ENCODE results near the gene SERPINB5.
A peak's percentile ranks its signal among the peaks of the same experiment; 100 is the strongest.

SERPINB5 gene

GRCh38 chr18:63470751-63471150, 6.0 kb upstream of the SERPINB5 start:
- no peak for DNase-seq

DNA sequence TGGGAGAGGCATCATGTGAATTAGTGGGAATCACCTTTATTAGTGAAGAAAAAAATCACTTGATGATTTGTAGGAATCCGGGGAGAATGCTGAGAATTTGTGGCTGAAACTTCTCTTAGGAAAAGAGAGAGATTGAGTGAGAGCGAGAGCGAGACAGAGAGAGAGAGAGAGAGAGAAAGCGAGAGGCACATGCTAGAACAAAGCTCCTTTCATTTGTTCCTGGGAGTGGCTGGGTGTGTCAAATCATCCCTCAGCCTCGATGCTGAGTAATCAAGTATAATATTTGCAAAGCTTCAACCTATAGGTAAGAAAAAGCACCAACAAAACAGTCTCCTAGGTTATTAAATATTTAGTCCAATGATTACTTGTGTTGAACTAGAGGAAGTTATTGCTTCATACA, 4.4 kb upstream of the SERPINB5 start:
- DNase-seq: no peak

DNA sequence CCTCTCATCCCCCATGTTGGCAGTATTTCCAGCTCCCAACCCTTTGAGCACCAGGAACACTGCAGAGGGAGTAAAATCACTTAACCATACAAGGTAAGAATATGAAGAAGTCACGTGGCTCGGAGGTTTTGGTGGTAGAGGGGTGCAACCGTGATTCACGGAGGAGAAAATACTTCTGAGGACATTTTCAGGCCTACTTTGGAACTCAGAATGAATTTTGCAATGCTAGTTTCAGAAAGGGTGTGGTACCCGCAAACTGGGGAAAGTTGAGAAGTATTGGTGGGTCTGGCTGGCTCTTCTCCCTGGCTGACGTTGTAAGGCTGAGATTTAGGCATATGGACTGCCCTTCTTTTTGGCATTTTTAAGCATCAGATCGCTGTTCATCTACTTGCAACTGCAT, 442 bp downstream of the SERPINB5 start:
- peak; percentile 87 for DNase-seq

DNA sequence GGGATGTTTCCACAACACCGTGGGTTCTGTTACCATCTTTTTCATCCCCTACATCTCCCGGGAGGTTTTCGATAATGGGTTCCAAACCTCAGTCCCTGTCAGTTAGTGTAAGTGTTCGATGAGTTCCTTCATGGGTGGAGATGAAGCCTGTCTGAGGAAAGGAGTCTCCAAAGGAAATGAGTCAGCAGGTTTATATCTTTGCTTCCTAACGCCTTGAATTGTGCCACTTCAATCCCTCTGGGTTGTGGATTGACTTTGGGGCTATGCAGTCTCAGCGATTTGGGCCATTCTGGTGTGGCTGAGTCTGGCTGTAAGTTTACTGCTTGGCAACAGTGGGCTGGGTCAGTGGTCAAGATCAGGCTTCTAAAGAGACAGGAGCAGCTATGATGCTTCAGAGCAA, 1.2 kb downstream of the SERPINB5 start:
- DNase-seq: peak; percentile 42

- DNase-seq: no peak
Observed at GRCh38 chr18:63479826-63480225, 3.1 kb downstream of the SERPINB5 start.

DNA sequence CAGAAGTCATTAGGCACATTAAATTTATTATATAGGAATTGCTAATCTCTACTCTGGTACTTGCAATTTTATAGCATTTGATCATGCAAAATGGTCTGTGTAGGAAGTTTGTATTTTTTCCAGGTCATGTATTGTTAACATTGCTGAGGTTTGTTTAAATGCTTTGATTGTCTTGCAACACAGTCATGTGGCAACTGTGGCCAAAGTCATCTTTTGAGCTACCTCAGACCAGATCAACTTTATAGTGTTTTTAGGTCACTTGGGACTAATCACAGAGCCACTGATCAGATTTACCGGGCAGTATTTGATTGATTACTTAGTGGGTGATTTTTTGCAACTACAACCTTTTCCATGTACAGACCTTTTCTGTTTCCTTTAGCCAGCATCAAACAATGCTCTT, 3.7 kb downstream of the SERPINB5 start:
- no peak for DNase-seq

DNA sequence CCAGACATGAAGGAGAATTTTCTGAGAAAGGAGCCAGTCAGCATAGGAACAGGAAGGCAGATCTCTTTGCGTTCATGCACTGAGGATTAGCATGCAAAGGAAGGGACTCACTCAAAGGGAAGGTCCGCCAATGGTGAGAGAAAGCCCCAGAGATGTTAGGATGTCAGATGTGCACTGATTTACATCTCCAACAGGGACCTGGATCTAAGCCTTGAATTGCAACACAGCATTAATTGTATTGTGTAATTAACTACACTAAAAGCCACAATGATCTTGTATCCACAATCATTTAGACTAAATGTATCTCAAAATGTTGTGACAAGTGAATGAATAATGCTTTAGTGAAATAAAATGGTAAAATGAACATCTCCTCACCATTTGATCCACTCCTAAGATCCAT, 4.2 kb downstream of the SERPINB5 start:
- DNase-seq: no peak

DNA sequence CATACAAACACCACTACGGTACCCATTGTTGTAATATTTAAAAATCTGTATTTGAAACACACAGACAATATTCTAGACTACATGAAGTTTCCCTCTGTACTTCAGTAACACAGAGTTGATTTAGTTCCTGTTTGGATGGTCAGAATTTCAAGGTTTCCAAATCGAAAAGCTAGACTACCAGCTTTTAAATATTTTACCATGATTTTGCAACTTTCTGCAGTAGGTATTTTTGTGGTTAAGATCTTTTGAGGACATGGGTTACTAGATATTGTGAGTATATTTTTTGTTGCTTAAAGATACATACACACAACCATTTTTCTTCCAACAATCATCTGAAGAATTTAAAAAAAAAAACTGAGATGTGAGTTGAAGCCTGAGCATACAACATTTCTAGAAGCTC, 10.9 kb downstream of the SERPINB5 start:
- DNase-seq: no peak

DNA sequence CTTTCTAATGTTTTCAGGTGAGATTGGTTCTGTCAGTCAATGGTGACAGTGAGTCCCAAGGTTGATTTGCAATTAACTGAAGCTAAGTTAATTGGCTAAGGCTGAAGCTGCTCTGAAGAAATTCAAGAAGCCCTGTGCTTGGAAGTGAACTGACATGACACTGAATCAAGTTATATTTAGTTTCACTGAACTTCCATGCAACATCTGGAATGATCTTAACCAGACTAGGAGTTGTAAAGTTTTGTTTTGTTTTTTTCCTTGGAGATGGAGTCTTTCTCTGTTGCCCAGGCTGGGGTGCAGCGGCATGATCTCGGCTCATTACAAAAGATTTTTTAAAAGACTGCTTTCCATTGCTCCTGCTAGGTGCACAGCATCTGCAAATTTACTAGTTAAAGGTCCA, 11.4 kb downstream of the SERPINB5 start:
- DNase-seq: no peak

DNA sequence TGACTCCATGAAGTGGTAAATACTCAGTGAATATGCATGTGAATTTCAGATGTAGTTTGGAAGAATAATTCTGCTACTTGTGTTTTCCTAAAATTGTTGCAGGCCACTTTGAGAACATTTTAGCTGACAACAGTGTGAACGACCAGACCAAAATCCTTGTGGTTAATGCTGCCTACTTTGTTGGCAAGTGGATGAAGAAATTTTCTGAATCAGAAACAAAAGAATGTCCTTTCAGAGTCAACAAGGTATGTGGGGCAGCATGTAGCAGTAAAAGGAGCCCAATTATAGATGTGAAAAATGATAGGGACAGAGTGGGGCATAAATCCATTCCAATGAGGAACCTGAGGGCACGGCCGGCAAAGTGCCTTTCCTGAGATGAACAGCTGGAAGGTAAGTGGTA, 16.1 kb downstream of the SERPINB5 start:
- no peak for DNase-seq

DNA sequence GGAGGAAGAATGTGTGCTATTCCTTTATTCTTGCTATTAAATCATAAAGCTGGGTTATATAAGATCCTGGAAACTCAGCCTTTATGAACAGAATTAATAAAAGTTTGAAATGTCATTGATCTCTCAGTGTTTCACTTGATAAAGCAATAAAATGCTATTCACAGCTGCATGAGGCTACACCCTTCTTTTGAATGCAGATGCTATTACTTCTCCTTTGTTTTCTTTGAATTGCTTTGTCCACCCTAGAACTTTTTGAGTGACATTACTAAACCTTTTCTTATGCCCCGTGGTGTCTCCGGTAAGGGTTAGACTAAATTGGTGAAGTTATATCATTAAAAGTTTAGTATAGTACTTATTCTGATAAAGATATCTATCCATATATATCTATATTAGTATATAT, 18.9 kb downstream of the SERPINB5 start:
- DNase-seq: no peak

DNA sequence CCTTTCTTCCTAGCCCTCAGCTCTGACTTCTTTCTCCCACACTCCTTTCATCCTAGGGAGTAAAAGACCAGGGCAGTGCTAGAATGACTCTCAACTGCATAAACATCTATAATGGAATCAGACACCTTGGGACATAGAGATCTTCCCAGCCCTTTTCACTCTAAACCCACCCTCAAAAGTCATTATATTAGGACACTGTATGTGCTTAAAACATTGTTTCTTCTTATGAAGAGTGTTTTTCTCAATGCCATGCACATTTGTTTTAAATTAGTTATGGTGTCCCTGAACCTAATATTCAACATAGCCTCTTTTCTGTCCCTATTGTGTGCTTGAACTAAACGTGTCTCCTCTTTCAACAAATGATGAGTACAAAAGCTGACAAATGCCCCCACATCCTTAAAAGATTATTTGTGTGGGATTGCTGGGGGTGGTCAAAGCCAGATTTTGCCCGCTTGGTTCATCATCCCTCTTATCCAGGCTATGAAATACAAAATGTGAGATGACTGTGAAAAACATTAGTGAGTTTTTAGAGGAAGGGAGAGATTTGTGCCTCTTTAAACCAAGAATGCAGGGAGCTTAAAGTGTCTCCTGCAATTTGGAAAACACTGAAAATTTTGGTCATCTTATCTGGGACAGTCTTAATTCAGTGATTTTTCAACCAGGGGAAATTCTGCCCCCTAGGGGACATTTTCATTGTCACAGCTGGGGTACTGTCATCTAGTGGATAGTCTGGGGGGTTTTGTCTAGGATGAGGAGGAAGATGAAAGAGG, 29.0 kb downstream of the SERPINB5 start:
- peak; percentile 29 for DNase-seq

GRCh38 chr18:63506336-63506646, 29.5 kb downstream of the SERPINB5 start:
- no peak for DNase-seq

GRCh38 chr18:63508596-63508995, 31.8 kb downstream of the SERPINB5 start:
- no peak for DNase-seq

DNA sequence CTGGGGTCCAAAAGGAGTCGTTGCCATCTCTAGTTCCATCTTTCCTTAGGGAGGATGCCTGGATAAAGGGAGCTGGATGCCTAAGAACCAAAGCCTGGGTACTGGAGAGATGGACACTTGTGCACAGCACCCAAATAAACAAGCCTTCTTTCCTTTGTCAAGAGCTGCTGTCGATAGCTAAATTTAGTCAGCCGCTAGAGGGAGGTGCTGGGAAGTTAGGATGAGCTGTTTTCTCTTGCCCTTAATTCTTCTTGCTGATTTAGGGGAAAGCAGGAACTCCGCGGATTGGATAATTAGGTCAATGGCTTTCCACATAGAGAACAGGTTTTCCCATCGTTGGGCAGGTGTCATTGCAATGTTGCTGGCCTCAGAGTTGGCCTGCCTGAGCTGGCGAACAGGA, 34.5 kb downstream of the SERPINB5 start:
- DNase-seq: peak; percentile 97

DNA sequence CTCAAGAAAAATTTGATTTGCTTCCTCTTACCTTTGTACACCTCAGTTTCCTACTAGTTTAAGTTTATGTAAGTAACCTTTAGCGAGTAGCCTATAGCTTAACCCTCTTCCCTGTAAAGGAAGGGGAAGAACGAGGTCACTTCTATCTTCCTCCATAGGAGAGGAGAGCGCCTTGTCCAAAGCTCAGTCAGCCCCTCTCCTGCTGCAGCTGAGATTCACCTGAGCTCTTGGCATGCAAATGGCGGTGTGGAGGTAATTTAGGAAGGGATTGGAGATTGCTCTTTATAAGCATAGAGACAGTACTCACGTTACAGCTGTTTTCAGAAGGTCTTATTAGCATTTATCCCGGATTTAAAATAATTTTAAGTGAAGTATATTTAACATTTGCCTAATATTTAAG, 37.6 kb downstream of the SERPINB5 start:
- DNase-seq: no peak

DNA sequence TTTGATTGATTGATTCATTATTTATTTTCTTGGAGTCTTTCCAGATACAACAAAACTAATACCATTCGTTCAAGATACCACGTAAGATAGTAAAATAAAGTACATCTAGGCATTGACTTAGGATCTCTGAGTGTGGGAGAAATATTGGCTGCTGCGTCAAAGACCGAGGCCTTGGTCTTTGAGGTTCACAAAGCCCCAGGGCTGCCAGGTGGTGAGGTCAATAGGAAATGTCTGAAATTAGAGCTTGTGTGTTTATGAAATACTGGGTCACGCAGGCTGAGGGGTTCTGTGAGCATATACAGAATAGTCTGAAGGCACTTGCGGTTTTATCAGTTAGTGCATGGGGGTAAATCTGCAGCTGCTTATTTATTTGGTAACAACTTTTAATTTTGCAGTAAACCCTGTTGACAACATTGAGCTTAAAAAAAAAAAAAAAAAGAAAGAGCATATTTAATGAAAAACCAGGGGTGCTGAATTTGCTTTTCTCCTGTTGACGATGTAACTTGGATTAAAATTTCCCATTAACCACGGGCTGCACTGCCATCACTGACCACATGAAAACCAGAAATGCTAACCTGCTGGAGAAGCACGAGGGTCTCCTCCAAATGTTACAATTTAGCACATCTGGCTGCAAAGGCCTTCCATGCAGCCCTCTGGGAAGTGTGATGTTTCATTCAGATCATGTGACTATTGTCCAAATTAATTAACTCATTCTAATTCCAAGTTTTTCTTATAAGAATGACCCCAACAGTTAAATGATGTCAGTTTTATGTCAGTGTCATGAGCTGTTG, 38.3 kb downstream of the SERPINB5 start:
- no peak for DNase-seq

GRCh38 chr18:63515801-63516200, 39.0 kb downstream of the SERPINB5 start:
- DNase-seq: no peak

DNA sequence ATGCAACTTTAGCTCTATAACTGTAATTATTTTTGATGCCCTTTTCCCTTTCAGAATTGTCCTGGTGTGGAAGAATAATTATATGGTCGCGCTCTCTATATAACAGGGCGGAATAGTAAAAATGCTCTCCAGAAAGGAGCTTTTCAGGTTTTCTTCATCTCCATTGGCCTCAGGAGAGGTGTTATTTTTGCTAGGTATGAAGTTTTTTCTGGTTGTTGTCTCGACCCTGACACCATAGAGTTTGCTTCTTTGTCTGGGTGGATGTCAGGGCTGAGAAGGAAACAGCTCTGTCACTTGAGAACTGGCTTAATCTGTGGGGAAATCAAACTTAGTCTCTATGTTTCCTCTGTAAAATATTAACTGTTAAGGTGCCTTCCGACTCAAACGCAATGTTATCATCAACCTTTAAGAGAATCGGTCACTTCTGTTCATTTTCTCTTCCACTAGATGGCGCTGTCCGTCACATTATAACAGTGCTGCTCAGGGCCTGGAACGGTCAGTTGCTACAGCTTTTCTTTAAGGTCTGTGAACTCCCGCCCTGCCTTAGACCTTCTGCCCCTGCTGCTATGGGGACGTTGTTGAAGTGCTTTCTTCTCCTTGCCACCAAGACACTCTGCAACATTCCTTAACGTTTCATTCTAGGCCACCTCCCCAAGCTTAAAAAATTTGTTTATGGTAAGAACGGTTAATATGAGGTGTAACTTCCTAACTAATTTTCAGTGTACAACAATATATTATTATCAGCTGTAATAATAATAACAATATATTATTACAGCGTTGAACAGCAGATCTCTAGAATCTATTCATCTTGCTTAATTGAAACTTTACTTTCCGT, 41.6 kb downstream of the SERPINB5 start:
- peak; percentile 95 for DNase-seq

DNA sequence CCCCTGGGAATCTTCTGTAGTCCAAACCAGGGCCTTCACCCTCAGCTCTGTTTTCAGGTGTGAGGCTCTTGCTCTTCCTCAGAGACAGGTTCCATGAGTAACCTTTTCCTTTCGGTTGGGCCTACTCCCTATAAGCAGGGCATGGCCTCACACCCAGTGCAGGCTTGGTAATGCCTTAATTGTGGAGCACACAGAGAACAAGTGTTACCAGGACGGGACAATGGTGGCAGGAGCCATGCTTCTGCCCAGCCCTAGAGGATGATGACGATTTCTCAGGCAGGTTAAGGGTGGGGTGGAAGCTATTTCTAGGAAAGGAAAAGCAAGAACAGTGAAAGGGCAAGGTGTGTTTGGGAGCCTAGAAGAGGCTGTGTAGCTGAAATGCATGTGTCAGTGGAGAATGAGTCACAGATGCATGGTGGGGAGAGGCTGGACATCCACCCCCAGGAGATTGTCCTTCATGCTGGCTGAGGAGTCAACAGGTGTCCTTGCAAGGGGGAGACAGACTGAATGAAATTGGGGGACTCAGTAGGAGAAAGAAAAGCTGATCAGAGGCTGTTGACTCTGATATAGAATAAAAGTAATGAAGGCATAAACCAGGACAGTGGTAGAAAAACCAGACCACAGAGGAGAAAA, 43.4 kb downstream of the SERPINB5 start:
- no peak for DNase-seq

GRCh38 chr18:63523660-63524059, 46.9 kb downstream of the SERPINB5 start:
- DNase-seq: no peak

GRCh38 chr18:63527251-63527650, 50.5 kb downstream of the SERPINB5 start:
- DNase-seq: no peak

- DNase-seq: no peak
Observed at GRCh38 chr18:63528863-63529492, 52.2 kb downstream of the SERPINB5 start.

Data from NCI-H510A treated with DMSO at 0.1 percent for 48 hours (cell line).